HG03139 (cell line): ENCODE measurements around the gene MRPL53.

Source experiments
- ATAC-seq: cut with Tn5 transposase; IDR thresholded peaks from one replicate; pipeline ENCODE4 v1.9.1; 2021; ENCODE audit not compliant: unreplicated experiment

The MRPL53 gene

GRCh38 chr2:74429487-74430451 lies 42.7 kb downstream of the MRPL53 start:
- no peak for ATAC-seq

GRCh38 chr2:74428675-74429074 lies 43.8 kb downstream of the MRPL53 start:
- ATAC-seq, result no peak

DNA sequence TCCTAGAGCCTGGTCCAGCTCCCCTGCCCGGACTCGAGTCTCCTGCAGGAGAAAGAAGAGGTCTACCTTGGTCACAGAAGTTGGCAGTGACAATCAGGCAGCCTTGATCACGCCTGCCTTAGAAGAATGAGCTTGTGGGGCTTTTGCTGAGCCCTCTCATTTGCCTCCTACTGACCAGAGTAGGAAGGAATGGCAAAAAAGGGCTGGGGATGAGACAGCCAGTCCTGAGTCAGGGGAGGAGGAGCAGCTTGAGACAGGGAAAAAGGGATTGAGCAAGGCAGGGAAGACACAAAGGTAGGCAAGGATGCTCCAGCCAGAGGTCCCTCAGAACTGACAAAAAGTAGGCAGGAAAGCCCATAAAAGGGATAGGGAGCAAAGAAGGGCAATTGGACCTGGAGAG lies 44.9 kb downstream of the MRPL53 start:
- no peak for ATAC-seq

- ATAC-seq, result no peak
Observed at GRCh38 chr2:74426181-74426758, 46.2 kb downstream of the MRPL53 start.

GRCh38 chr2:74425523-74425922 lies 47.0 kb downstream of the MRPL53 start:
- ATAC-seq, result no peak

DNA sequence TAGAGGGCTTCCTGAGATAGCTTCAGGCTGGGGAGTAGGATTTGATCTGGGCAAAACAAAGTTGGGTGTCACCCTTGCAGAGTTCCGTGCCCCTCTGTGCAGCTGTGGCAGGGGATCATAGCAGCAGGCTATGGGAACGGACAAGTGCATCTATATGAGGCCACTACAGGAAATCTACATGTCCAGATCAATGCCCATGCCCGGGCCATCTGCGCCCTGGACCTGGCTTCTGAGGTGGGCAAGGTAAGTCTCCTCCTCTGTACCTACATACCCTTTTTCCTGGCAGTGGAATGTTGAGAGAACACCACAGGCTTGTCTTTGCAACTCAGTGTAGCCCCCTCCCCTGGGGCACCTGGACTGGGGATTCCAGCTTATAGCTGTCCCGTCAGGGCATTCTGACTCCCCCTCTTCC lies 47.5 kb downstream of the MRPL53 start:
- no peak for ATAC-seq

GRCh38 chr2:74424139-74424992 lies 48.1 kb downstream of the MRPL53 start:
- no peak for ATAC-seq

DNA sequence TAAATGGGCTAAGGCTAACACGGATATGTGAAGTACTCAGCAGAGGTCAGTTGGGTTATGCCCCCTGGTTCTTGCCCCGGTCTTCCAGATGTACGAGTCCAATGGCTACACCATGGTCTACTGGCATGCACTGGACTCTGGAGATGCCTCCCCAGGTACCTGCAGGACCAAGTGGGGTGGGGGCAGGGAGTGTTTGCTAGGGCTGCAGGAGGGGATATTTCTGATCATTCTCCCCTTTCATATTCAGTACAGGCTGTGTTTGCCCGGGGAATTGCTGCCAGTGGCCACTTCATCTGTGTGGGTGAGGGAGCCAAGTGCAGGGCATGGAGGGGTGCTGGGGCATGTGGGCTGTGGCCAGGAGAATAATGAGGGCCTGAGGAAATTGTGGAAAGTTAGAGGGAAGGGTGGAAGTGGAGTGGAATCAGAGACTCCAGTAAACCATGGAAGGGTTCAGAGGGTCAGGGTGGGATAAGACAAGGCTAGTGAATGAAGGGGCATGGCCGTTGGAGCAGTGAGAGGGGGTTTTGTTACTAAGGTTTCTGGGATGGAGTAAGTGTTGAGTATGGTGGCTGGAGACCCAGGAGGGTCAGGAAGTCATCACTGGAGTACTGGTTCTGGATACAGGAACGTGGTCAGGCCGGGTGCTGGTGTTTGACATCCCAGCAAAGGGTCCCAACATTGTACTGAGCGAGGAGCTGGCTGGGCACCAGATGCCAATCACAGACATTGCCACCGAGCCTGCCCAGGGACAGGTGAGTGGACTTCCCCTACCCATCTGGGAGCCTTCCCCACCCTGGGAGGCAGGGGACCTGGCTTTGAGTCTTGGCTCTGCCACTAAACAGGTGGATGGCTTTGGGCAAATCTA lies 49.0 kb downstream of the MRPL53 start:
- no peak for ATAC-seq
